ENCODE measurements around the gene AMER2.

The AMER2 gene, protein sequence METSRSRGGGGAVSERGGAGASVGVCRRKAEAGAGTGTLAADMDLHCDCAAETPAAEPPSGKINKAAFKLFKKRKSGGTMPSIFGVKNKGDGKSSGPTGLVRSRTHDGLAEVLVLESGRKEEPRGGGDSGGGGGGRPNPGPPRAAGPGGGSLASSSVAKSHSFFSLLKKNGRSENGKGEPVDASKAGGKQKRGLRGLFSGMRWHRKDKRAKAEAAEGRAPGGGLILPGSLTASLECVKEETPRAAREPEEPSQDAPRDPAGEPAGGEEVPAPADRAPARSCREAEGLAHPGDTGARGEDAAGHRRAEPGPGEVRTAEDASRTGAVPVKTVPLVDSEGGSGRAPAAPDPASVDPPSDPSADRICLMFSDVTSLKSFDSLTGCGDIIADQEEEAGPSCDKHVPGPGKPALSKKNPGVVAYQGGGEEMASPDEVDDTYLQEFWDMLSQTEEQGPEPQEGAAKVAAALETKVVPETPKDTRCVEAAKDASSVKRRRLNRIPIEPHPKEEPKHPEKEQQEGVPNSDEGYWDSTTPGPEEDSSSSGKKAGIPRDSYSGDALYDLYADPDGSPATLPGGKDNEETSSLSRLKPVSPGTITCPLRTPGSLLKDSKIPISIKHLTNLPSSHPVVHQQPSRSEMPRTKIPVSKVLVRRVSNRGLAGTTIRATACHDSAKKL

DNA sequence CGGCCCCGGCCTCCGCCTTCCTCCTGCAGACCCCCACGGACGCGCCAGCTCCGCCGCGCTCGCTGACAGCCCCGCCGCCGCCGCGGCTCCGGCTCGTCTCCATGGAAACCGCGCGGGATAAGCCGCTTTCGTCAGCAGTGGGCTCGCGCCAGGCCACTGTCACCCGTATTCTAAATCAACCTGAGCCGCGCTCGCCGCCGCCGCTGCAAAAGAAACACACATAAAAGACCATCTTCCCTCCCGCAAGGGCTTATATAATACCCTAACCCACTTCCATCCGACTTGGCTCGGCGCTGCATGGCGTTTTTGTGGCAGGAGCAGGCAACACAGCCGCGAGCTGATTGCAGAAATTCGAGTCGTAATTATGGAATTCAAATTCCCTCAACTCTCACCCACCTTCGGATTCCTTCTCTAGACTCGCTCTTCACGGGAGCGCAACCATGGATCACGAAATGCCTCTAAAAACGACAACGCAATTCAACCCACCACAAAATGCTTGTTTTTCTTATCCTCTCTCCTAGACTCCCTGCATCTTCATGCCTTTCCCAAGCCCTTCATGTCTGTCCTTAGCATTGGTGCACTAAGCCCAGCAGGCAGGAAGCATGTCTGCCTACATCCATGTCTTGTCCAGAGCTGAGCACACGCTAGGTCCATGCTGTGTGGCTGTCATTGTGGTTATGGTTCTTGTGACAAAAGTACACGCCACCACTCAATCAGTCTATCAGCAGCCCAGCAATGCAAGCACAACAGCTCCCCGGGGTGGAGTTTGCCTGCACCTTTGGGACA, at the start of gene AMER2:
Gene AMER2 (minus strand): TSS at position 772 of the 786 bp plus-strand sequence. CDS start 669 bp downstream, at position 103.
- no peak for DNase-seq

DNA sequence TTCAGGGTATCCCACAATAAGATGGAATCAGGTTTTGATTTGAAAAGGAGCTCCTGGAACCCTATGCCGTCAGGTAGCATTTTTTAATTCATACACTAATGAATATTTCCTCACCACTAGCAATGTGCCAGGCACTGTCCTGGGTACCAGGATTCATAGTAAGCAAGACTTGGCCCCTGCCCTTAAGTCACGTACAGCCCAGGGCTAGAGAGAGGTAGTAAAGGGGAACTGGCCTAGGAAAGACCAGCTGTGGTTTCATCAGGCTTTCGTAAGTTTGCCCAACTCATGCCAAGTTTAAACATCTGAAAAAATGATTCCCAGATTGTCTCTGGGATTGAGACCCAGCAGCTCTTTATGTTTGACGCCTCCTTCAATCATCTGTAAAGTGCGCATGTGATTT, 45.9 kb upstream of the AMER2 start:
- DNase-seq: no peak

DNA sequence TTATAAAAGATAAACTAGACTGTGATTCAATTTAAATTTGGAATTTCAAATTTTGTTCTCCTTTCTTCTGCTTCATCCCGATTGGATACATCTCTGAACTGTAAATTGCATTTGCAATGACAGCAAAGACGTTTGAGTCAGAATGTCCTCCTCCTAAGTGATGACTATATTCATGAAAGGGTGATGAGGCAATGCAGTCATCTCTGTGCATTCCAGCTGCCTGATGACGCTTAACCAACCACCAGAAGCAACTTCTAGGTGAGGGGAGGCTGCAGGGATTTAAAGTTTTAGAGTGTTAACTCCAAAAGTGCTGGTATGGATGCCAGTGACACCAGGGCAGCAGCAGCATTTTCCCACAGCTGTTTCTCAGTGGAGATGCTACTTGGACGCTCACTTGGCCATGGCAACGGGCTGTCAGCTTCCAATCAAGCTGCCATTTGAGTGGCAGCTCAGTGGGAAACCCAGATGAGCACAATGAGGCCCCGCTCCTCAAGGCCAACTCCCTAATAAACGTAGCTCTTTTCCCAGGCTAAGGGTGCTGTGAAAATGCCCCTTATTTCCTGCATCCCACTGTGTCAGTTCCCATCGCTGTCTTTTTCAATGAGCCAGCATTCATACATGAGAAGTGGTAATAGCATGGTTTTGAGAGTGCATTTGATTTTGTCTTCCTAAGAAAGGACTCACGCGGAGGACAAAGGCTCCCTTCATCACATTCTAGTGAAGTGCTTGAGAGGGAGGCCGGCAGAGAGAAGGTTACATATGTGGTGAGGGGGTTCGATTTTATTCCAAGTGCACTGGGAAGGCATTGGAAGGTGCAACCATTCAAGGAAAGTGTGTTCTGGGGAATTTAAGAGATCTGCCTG, 45.2 kb upstream of the AMER2 start:
- DNase-seq: no peak

DNA sequence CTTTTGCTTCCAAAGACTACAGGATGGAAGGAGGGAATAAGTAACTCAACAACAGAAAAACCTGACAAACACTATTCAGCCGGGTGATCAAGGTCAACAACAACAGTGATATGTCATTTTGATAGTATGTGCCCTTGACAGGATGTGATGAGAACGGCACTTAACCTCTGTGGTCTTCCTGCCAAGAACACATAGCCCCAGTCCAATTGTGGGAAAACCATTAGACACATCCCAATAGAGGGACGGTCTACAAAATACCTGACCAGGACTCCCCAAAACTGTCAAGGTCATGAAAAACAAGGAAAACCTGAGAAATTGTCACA, 43.1 kb upstream of the AMER2 start:
- no peak for DNase-seq

DNA sequence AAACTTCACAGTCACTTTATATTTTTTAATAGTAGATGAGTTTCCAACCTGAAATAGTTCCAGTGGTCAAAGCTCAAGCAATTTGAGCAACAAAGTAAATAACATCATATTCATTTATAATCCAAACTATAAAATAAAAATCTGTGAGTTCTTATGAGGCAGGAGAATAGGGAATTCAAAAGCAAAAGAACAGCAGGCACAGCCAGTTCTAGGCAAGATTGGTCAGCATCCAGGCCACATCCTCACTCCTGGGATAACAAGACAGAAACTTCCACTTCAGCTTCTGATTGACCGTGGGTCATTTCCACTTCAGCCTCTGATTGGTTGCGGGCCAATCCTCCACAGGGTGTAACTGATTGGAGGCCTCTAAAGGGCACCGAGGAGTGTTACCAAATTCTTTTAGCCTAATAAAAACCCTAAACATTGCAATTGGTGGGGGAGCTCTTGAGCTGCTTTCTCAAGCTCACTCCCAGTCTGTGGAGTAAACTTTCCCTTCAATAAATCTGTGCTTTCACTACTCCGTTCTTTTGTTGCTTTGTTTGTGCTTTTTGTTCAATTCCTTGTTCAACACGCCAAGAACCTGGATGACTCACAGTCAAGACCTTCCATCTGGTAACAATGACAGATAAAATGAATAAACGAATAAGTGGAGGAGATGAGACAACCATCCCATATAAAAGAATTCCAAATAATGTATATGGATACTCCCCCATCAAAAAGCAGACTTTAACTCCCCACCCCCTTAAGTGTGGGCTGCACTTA, 42.6 kb upstream of the AMER2 start:
- DNase-seq: no peak

DNA sequence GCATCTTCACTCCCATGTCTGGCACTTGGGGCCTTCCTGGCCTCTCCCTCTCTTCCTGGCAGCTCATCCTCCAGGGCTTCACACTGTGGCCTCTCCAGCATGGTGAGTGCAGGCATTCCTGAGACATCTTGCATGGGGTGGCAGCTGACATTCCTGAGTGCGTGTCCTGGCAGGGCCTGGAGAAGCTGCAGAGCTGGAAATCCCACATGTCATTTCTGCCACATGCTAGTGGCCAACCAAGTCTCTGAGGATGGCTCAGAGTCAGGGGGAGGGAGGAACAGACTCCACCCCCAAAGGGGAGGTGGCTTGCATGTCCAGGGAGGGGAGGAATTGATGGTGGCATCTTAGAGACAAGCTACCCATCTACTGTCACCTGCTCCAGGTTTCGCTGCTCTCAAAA, 41.6 kb upstream of the AMER2 start:
- DNase-seq: no peak

DNA sequence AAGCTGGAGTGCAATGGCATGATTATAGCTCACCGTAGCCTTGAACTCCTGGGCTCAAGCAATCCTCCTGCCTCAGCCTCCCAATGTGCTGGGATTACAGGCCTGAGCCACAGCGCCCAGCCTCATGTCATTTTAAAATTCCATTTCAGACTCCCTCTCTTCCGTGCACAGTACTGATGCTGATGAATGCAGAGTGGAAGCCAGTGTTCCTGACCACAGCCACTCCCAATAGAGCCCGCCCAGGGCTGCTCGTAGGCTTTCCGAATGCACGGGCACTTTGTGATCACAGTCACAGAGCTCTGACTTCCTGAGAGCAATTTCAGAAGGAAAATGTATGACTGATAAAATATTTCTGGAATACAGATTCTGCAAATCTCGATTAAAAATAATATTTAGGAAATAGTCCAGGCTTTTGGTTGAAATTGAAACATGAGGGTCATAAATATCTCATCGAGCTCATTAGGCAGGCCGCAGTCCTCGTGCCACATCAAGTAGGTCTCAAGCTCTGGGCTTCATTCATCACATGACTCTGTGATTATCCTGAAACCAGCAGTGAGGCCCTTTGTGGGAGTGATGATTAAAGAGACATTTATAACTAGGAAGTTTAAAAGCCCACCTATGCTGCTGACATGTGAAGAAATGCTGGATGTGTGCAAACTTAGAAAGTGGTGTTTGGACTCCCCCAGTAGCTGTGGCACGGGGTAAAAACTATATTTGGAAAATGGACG, 38.9 kb upstream of the AMER2 start:
- DNase-seq: no peak

DNA sequence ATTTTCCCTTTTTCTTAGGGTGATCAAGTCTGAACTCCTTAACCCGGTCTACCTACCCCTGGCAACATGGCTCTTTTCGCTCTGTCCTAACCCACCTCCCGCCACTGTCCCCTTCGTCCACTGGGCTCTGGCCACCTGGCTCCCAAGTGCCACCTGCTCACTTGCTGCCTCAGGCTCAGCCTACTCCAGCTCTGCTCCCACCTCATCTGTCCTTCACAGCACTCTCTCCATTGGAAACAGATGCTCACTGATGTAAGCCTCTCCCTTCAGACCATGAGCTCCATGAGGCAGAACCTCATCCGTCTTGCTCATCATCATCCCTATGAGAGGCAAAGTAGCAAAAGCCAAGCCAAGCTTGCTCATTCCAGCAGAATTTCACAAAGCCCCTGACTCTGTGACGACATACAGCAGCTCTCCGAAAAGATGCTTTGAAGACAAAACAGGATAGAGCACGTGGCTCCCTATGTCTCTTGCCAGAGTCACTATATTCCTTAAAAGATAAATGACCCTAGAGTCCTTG, 35.3 kb upstream of the AMER2 start:
- DNase-seq: no peak

DNA sequence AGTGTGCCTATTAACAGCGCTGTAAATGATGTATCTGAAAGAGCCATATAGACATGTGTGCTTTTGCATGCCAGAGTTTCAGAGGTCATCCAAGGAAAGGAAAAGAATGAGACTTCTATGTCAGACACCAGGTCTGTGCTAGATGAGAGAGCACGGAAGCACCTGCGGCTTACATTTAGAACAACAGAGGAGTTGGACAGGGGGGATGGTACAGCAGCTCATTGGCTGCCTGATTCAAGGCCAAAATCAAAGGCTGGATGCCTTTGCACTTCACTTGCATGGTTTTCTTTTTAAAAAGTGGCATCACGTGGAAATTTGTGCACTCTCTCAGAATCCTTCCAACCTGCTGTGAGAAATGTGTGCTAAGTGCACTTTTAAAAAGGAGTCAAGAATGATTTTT, 32.8 kb upstream of the AMER2 start:
- DNase-seq: no peak

DNA sequence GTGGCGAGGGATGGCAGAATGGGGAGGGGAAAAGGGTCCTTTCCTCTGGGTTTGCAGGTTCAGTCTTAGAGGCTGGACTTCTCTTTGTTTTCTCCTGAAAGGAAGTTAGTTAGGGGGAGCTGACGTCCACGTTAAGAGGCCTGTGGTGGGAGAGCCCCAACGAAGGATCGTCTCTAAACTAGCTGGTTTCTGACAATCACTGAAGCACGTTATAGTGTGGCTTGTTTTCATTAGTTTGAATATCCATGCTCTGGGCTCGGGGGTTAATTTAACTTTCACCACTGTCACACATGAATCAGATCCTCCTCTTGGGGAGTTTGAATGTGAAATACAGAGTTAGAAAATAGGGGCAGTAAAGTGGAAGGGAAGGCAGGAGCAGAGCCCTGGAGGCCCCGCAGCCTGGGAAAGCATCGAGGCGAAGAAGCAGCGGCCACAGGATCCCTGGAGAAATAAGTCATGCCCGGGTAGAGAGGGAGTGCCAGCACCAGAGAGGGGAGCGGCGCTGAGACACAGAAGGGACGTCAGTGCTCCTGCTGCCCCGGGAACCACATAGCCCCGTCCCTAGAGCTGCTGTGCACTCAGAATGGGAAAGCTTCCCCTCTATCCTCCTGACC, 31.1 kb upstream of the AMER2 start:
- no peak for DNase-seq

DNA sequence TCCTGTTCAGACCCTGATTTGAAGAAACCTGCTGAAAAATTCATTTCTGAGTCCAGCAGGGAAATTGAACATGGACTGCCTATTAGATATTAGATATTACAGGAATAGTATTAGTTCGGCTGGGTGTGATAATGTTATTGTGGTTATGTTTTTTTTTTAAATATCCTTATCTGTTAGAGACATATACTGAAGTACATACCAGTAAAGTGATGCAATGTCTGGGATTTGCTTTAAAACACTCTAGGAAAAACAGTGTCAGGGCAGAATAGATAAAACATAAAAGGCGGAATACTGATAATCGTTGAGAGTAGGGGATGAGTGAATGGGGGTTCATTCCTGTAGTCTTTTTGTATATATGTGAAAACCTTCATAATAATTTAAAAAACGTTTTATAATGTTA, 28.7 kb upstream of the AMER2 start:
- DNase-seq: no peak

DNA sequence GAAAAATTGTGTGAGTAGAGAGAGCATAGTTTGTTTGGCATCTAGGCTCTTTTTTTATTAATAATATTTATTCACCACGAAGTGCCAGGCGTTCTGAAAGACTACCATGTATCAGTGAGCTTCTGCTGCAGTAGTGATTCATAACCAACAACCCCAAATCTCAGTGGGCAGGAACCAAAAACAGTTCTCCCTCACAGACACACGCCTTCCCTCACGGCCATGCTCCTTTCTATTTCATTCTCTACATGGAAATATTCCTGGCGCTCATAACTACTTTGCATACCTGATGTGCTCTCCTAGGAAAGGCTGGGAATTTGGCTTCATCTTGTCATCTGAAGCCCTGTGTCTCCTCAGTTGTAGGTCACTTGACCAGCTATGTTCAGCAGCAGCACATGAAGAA, 26.6 kb upstream of the AMER2 start:
- no peak for DNase-seq

DNA sequence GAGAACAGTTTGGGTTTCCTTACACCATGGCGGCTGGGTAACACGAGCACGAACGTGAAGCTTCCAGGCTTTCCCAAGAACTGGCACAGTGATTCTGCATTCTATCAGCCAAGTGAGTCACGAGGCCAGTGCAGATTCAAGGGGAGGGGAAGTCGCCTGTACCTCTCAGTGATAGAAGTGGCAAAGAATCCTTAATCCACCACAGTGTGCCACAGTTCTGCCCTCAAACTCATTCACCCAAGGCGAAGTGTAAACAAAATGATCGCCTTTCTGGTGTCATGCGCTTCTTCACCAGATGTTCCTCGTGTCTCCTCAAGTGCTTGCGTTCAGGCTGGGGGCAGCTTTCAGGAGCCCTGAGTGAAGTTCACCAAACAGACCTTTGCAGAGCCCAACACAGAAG, 24.9 kb upstream of the AMER2 start:
- DNase-seq: no peak

DNA sequence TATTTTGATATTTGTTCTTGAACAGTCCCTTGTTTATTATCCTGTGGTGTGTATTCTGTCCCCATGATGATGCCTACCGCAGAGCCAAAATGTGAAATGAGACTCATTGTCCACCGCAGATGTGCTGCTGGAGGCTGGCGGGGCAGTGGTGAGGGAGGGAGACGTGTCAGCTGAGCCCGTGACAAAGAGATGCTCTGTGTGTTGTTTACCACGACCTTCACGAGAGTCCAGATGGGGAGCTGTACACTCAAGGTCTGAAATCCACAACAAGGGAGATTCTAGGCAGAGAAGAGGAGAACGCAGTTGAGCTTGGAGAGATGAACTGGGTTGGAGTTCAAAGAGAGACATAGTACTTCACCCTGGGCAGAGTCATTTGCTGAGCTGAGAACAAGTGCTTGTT, 20.8 kb upstream of the AMER2 start:
- DNase-seq: no peak

DNA sequence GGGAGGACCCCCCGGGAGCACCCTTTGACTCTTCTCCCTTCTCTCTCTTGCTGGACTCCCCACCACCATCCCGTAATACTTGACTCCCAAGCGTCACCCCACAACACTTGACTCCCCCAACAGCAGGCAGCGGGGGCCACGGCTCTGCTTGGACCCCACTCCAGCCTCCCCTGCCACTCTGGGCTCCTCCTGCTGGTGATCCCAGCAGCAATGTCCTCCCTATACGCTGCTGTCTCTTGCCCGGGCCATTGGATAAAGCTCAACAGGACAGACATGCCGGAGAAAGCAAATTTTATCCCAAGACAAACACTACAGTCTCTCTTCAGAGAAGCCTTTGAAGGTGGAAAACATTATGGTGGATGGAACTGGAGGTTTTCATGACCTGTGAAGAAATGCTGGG, 20.4 kb upstream of the AMER2 start:
- DNase-seq: no peak

DNA sequence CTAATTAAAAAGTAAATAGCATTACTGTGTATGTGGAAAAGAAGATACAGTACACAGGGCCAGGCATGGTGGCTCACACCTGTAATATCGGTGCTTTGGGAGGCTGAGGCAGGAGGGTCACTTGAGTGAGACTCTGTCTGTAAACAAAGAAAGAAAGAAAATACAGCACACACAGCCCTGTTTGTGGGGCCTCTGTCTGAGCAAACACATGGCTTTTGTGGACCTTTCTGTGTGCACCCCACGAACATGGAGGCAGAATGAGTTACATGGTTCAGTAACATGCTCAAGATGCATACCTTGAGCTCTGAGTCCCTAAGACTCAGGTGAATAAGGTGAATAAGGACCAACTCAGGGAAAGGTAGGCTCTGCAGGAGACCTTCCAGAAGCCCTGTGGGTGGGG, 20.0 kb upstream of the AMER2 start:
- DNase-seq: no peak

DNA sequence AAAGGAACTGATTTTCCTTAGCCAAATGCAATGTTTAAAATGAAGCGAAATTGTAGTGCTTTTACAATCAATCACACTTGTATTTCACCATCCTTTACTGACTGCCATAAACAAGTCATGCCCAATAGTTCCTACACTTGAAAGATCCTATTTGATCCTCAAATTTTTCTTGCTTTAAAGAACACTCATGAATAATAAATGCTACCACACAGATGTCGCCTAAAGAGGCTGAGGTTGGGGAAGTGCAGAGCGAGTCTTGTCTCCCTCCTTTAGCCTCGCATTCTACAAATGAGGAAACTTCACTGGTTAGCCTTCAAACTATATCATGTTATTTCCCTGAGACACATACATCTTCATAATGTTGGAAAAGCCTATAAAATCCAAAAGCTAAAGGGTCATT, 18.7 kb upstream of the AMER2 start:
- DNase-seq: no peak

DNA sequence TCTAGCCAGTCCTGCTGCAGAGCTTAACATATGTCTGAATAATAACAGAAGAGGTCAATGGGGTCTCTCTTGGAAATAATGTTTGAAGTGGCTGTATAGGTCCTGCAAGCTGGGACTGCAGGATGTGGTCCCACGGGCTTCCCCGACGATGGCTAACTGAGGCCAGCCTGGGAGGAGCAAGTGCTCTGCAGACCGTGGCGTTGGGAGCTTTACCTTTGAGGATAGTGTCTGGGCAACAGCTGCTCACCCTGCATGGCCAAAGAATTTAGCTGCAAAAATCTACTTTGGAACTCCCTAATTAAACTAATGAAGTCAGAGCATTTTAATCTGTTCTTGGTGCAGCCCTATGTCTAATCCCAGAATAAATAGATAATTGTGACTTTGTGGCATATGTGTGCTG, 18.2 kb upstream of the AMER2 start:
- no peak for DNase-seq

DNA sequence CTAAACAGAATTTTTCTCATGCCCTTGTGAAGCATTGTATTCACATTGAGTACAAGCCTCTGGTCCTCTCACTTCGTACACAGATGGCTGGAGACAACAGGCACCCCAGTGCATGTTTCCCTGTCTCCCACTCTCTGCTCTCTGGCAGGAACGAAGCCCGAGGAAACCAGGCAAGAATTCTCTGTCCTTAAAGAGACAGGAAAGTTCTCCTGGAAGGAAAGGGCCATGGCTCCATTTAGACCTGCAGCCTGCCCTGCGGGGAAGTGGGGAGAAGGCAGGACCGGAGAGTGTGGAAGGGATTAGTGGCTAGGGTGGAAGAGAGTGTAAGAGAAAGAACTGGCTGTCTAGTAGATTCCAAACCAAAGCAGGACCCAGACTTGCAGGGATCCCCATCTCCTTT, 15.5 kb upstream of the AMER2 start:
- DNase-seq: no peak

DNA sequence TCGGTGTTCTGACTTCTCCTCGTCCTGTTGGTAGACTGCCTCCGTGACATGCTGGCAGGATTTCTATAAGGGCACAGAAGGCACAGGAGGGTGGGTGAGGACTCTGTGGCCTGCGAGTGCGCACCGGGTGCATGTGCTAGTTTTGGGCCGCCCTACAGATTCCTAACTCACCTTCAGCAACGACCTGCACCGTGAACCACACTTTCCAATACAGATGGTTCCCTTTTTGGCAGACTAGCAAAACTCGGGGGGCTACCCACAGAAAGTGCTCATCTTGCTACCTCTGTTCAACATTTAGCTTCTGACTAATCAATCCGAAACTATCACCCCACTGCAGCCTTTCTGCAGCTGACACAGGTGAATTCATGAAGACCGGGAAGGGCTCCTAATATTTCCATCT, 14.1 kb upstream of the AMER2 start:
- DNase-seq: no peak

DNA sequence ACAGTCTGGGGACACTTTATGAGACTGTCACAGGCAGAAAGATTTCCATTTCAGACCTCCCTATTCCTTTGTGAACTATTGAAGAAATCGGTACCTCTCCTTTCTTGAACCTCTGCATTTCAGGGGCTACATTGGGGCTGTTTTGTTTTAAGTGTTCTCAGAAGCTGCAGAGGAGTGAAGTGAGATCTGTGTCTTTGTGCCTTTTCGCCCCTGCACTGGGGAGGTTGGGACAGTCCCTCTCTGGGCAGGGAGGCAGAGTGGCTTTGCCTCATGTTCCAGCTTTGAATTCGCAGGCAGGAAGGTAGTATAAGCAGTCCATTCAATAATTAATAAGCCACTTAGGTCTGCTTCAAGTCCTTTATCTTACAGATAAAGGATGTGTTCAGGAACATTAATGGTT, 9.5 kb upstream of the AMER2 start:
- DNase-seq: no peak

All from DMS153 (cell line).